ENCODE measurements around the gene TBC1D8. TPM values are rescaled to one million over a fixed set of nuclear protein-coding genes. Genes with fewer than 3 reads are reported as not detected.

Gene TBC1D8
- total and polyA plus RNA-seq, 2 of the 8 experiments (the other 6 are each of a cell fraction or from before 2014, with no cell fraction given): 20.8 to 21.8 TPM

DNA sequence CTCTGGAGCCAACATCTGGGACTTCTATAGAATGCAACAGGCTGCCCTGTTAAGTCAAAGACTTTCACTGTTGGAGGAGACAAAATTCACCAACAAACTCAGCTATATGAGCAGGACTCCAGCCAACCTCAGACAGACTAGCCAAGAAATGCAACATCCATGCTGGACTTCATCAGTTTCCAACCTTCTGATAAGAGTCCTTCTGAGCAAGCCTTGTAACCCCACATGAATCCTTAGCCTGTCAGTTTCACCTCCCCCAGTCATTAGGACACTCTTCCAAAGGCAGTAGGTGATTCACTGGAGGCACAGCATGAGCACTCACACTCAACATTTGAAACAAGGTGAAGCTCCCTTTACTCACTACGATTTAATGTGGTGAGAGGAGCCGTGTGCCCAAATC is 5.8 kb downstream of the TBC1D8 start:
- no peak overlapping the region for H2AFZ ChIP-seq (ENCODE audit: low read length)
- no peak overlapping the region for H2BK5ac ChIP-seq (ENCODE audit: low read depth, low read length)
- H4K91ac ChIP-seq (replicated peaks; ENCODE audit: insufficient read length, low read length): no peak overlapping the region
- peak overlapping the region in 1 of 4 experiments; percentile 9; a peak in 1 of 8 replicates for H3K4me3 ChIP-seq (ENCODE audit: extremely low read depth in 1 of 4, insufficient read depth in 2 of 4, low read depth in 3 of 4, low read length in 4 of 4)
- H3K27ac ChIP-seq (ENCODE audit: low read depth, low read length): no peak overlapping the region
- peaks cover 6% of the 10 kb centered on the region; the same call in 1 of the 2 replicates for H3K79me1 ChIP-seq (ENCODE audit: low read depth, low read length)
- no peak overlapping the region for H2BK120ac ChIP-seq (replicated peaks; ENCODE audit: low read depth, low read length)
- 58% methylated on average over 2 of the region's 2 CpGs; no CpG with 5 or more reads in 1 of the 2 experiments for WGBS, 2 experiments (ENCODE audit: extremely low coverage in 1 of 2, insufficient coverage in 1 of 2, insufficient read length in 1 of 2, insufficient replicate concordance in 2 of 2, low coverage in 1 of 2, low lambda C conversion rate in 2 of 2, missing lambda C conversion rate in 1 of 2)
- H2BK12ac ChIP-seq (ENCODE audit: low read depth, low read length): no peak overlapping the region
- H3K27me3 ChIP-seq (replicated peaks in 1 of 4; ENCODE audit: control insufficient read depth in 3 of 4, extremely low read depth in 1 of 4, insufficient read depth in 3 of 4, low read length in 3 of 4): peaks cover 0 to 8% (median 2%) of the 10 kb centered on the region in 4 experiments; a peak in 4 of 7 replicates
- H3K36me3 ChIP-seq (ENCODE audit: control insufficient read depth in 2 of 4, insufficient read depth in 4 of 4, low read length in 3 of 4): no peaks in the 10 kb centered on the region
- H3K79me2 ChIP-seq (ENCODE audit: control insufficient read depth in 1 of 2, insufficient read depth in 2 of 2, low read length in 2 of 2): peaks cover 0 to 92% of the 10 kb centered on the region in 2 experiments; a peak in 2 of 4 replicates
- DNase-seq (ENCODE audit: low read depth in 1 of 2, low spot score in 2 of 2): no peak
- no peak overlapping the region for H3K9ac ChIP-seq (replicated peaks in 1 of 4; ENCODE audit: extremely low read depth in 1 of 4, low read depth in 3 of 4, low read length in 3 of 4)
- peak overlapping the region; percentile 40 to 54 for H3K4me2 ChIP-seq (ENCODE audit: insufficient read depth in 1 of 2, low read depth in 2 of 2, low read length in 2 of 2)
- H2BK20ac ChIP-seq (ENCODE audit: low read length): no peak overlapping the region
- POLR2A ChIA-PET (ENCODE audit: partially characterized antibody): interaction anchor here (0.8 to 1.3 kb wide), 3 partner anchors 9 to 139 kb away, joined by 4 read pairs; no protein-coding TSS in a partner anchor
- H3K4me1 ChIP-seq (replicated peaks in 1 of 4; ENCODE audit: control insufficient read depth in 3 of 4, insufficient read depth in 4 of 4, low read length in 3 of 4): peaks cover 3 to 18% (median 12%) of the 10 kb centered on the region in 4 experiments
- H3K56ac ChIP-seq (replicated peaks; ENCODE audit: insufficient read length, low read depth, low read length): no peak overlapping the region
- H3K23ac ChIP-seq (ENCODE audit: insufficient read length): no peak overlapping the region
- no peak overlapping the region for H4K8ac ChIP-seq (ENCODE audit: extremely low read depth, insufficient read depth, low read length)
- CTCF ChIA-PET (ENCODE audit: partially characterized antibody): interaction anchor here (0.6 to 0.7 kb wide), 2 partner anchors 26 to 587 kb away, joined by 3 to 4 read pairs; no protein-coding TSS in a partner anchor
- H2BK15ac ChIP-seq (ENCODE audit: low read length): 0 out of 2 replicates have a peak overlapping the region, but pooled peaks have one; percentile 22
- H4K20me1 ChIP-seq (replicated peaks in 1 of 2; ENCODE audit: control insufficient read depth in 1 of 2, insufficient read depth in 2 of 2, low read length in 2 of 2): peaks cover 2% of the 10 kb centered on the region in 2 experiments
- no peak overlapping the region for H2AK5ac ChIP-seq (ENCODE audit: low read depth, low read length)
- no peaks in the 10 kb centered on the region for H3K9me3 ChIP-seq (ENCODE audit: insufficient read depth in 2 of 2, low read depth in 1 of 2, low read length in 1 of 2)
- H3K14ac ChIP-seq (ENCODE audit: insufficient read length): no peak overlapping the region
- H4K5ac ChIP-seq (ENCODE audit: insufficient read length, low read depth, low read length): no peak overlapping the region
- H3K23me2 ChIP-seq (ENCODE audit: low read depth, low read length): peaks cover 8% of the 10 kb centered on the region
- no peak overlapping the region for H3K4ac ChIP-seq (replicated peaks; ENCODE audit: insufficient read length, low read depth, low read length)
- TF ChIP-seq, protein P1, sequence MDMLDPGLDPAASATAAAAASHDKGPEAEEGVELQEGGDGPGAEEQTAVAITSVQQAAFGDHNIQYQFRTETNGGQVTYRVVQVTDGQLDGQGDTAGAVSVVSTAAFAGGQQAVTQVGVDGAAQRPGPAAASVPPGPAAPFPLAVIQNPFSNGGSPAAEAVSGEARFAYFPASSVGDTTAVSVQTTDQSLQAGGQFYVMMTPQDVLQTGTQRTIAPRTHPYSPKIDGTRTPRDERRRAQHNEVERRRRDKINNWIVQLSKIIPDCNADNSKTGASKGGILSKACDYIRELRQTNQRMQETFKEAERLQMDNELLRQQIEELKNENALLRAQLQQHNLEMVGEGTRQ (IDR thresholded peaks at IDR 0.05; ENCODE audit: low read length): no peak
- TF ChIP-seq CBX5 (IDR thresholded peaks at IDR 0.05; ENCODE audit: low read depth, low read length) (no peak), JUN (IDR thresholded peaks at IDR 0.05; ENCODE audit: low read depth, low read length) (no peak), ASH2L (IDR thresholded peaks at IDR 0.05; ENCODE audit: low read length) (peak; percentile 61), RNF2 (IDR thresholded peaks at IDR 0.05; ENCODE audit: borderline replicate concordance, low read depth, low read length, missing control alignments, poor library complexity, severe bottlenecking) (no peak)
- no peak for FAIRE-seq
- no peak overlapping the region for H3K18ac ChIP-seq (ENCODE audit: extremely low read depth, low read length)
